Neural cell (in vitro differentiated cells): ENCODE results near the gene PTGER4.

ENCODE experiments used
- CTCF ChIP-seq: fragments of 450-650 bp; IDR thresholded peaks from 2 replicates; pipeline ENCODE4 v1.5.1; 2014; ENCODE audit warnings: antibody characterized with exemption, mild to moderate bottlenecking, moderate library complexity; ENCODE audit not compliant: poor library complexity, severe bottlenecking
- EP300 ChIP-seq: fragments of 450-650 bp; conservative IDR thresholded peaks from 2 replicates; pipeline ENCODE4 v1.6.1; 2014; ENCODE audit warnings: antibody characterized with exemption, mild to moderate bottlenecking, moderate library complexity; ENCODE audit not compliant: poor library complexity, severe bottlenecking
- EZH2 ChIP-seq: fragments of 200-600, 300-800 bp; shearing (Covaris generic), sonication (generic); IDR thresholded peaks from 2 replicates; pipeline ENCODE4 v1.6.1; 2014; ENCODE audit warnings: antibody characterized with exemption, low read length, borderline replicate concordance, mild to moderate bottlenecking; ENCODE audit not compliant: insufficient read depth, poor library complexity, severe bottlenecking
- POLR2AphosphoS5 ChIP-seq: IDR thresholded peaks from 2 replicates; pipeline ENCODE4 v1.6.1; 2012

GRCh38 chr5:40655138-40655537, 24.6 kb upstream of the PTGER4 start:
- TF ChIP-seq EZH2 = no peak
- no peak for TF ChIP-seq POLR2AphosphoS5
- TF ChIP-seq CTCF = no peak
- no peak for TF ChIP-seq EP300
